GM18858 (cell line): Measurements from ENCODE around the gene DVL1.

Experiments
- ATAC-seq: cut with Tn5 transposase; IDR thresholded peaks from one replicate; pipeline ENCODE4 v1.9.1; 2021; ENCODE audit not compliant: unreplicated experiment

DVL1 gene

DNA sequence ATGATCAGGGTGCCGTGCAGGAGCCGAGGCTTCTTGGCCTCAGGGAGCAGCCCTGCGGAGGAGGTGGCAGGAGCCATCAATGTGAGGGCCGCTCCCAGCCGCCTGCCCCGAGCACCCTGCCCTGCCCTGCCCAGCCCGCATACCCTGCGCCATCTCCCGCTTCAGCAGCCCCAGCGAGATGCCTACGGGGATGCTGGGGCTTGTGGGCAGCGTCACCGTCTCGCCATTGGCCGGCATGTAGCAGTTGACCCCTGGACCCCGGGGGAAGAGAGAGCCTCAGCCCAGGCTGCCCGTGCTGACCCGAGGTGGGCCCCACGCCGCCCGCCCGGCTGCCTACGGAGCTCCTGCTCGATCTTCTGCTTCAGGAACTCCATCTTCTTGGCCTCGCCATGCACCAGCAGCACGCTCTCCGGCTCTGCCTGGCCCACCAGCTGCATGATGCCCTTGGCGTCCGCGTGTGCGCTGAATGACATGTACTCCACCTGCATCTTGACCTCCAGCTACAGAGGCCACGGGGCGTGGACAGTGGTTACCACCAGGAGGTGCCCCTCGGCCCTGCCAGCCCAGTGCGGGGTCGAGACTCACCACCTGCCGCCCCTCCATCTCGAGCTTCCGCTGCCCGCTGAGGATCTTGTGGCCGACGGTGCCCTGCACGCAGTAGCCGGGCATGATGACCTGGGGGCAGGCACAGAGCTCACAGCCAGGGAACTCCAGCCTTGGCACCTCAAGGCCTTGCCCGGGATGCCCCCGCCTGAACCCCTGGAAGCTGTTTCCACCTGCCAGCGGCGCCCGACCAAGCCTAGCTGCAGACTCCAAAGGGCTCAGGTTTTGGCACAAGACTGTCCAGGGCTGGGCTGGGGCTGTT, 36.5 kb downstream of the DVL1 start:
- ATAC-seq = no peak

DNA sequence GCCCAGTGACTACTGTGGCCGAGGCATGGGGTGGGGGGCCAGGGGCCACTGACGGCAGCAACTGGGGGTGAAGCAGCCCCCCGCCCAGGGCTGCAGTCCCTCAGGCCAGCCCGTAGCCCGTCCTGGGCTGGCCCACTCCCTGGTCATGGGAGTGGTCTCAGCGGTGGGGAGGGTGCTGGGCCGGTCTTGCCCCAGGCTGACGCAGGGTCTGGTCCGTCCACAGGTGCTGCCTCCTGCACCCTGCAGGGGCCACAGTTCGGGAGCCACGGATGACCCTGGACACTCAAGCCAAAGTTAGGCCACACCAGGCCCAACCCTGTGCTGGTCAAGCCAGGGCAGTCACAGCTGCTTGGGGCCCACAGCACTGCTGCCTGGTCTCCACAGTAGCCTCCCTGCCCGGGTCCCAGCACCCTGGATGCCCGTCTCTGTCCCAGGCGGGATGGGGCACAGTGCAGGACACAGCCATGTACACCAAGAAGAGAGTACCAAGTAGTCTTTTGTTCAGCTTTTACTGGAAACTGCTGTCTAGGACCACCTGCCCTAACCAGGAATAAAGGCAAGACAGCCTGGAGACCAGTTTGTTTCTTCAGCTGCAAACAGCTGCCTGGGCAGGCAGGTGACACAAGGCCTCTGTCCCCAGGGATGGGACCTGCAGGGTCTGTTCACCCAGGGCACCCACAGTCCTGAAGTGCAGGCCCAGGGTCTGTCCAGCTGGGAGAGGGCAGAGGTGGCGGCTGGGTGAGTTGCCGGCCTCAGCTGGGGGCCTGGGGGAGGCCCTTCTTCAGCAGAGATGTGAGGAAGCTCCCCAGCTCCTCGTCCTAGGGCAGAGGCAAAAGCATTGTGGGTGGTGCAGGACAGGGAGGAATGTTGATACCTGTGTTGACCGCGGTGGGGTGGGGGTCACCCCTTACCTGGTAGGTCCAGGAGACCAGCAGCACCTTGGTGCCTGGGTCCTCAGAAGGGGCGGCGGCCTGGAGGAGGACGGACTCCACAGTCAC, 37.8 kb downstream of the DVL1 start:
- ATAC-seq = no peak

DNA sequence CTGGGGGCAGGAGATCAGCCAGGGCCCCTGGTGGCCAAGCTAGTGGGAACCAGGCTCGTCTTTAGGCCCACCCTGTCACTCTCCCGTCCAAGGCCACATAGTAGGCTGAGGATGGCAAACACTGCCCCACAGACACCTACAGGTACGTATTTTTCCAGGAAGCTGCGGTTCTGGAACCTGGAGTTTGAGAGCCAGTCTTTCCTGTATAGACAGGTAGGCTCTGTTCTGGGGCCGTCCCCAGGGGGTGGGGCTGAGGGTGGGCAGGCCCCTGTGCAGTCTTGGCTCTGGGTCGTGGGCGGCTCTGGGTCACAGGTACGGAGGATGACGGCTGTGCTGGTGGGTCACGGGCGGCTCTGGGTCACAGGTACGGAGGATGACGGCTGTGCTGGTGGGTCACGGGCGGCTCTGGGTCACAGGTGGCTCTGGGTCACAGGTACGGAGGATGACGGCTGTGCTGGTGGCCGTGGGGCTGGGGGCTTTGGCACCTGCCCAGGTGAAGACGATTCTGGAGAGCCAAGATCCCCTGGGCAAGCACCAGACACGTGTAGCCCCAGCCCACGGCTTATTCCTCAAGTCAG, 38.7 kb downstream of the DVL1 start:
- ATAC-seq = no peak

DNA sequence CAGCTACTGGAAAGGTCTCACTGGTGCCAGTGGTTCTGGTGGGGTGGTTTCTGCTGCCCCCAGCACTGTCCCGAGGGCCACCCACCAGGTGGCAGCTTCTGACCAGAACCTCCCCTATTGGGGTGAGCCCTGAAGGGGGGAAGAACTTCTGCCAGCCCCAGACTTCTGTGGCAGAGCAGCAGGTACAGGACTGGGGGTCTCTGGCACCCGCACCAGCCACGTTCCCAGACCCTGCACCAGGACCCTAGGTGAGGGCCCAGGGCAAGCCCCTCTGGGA, 39.2 kb downstream of the DVL1 start:
- ATAC-seq = no peak

DNA sequence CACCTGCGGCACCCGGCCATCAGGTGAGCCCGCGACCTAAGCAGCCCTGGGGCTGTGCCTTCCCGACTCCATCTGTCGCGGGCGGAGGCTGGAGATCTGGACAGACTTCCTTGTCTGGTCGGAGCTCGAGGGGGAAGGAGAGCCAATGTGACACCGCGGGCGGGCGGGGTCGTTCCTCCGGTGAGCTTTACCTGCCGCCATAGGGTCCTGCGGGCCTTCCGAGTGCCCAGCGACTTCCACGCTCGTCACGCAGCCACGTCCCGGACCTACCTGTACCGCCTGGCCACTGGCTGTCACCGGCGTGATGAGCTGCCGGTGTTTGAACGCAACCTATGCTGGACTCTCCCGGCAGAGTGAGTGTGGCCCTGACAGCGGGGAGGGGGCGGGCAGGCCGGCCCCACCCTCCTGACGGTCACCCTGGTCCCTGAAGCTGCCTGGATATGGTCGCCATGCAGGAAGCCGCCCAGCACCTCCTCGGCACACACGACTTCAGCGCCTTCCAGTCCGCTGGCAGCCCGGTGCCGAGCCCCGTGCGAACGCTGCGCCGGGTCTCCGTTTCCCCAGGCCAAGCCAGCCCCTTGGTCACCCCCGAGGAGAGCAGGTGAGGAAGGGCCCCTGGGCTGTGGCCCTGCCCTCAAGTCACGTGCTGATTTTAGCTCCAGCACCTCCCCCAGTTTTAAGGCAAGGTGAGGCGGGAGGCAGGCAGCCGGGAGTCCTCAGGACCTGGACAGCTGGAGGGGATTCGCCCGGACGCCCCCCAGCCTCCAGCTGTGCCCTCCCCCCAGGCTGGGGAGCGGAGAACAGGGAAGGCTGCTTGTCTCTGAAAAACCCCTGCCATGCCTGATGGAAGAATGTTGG, 39.7 kb downstream of the DVL1 start:
- ATAC-seq = no peak

DNA sequence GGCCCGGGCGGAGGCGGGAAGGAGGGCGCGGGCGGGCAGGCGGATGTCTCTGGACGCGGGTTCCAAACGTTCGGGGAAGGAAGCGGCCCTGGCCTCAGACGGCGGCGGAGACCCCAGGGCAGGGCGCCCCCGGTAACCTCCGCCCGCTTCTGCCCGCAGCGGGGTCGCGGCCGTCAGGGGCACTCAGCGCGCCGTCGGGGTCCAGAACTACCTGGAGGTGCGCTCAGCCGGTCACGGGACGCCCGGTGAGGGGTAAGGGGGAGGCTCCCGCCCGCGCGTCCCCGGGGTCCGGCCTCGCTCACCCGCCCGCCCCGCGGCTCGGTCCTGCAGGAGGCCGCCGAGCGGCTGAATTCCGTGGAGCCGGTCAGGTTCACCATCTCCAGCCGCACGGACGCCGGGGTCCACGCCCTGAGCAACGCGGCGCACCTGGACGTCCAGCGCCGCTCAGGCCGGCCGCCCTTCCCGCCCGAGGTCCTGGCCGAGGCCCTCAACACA, 40.4 kb downstream of the DVL1 start:
- no peak for ATAC-seq

DNA sequence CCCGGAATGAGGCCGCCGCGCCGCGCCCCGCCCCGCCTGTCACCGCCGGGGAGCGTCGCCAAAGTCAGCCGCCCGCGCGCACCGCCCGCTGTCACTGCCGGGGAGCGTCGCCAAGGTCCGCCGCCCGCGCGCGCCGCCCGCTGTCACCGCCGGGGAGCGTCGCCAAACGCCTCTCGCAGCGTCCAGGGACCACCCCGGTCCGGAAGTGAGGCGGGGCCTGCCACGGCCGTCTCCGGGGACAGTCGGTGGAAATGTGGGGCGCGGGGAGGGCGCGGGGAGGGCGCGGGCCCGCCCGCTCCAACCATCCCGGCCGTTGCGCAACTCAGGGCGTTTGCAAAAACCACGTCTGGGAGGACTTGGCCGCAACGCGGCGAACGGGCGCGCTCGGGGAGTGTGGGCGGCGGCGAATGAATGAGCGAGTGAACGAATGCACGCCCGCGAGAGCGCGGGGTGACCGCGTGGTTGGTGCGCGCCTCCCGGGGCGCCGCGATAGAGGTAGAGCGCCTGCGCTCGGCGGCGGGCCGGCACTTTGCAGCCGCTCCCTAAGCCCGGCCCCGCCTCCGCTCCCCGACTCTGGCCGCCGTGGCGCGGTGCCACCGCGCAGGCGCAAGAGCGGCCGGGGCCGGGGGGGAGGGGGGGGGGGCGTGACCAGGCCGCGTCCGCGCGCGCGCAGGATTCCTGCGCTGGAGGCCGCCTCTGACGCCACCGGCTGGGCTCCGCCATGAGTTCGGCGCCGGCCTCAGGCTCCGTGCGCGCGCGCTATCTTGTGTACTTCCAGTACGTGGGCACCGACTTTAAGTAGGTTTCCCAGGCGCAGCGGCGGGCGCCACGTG, 41.1 kb downstream of the DVL1 start, which contains the start of the genes ACAP3 and PUSL1:
Gene ACAP3, minus strand, starts transcription at position 8 of the 833 bp plus-strand sequence. CDS start 115 bp downstream, outside the sequence.
Gene PUSL1, plus strand, starts transcription at position 675 of the 833 bp plus-strand sequence. Its CDS starts 47 bp downstream, at position 722.
- ATAC-seq = peak; percentile 36

DNA sequence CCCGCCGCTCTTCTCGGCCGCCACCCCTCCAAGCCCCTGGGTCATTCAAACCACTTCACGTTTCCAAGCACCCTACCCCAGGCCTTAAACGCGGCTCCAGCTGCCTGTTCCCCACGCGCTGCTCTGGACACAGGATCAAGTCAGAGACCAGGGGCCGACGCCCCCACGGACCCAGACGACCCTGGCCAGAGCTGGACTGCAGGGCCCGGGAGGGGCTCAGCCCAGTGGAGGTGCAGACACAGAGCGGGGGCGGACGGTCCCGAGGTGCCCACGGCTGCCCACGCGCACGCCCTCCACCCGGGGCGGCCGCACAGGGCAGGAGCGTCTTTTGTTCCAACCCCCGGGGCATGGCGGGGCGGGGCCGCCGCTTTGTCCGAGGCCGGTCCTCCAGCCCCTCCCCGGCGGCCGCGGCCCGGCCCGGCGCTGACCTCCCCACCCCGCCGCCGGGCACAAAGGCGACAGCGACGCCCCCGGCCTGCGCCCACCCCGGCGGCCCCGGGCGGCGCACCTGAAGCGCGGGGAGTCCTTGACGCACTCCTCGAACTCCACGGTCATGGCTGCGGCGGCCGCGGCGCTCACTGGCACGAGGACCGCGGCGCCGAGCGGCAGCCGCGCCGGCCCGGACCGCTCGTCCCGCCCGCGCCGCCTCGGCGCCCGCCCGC, 41.8 kb downstream of the DVL1 start:
- ATAC-seq = peak; percentile 13

DNA sequence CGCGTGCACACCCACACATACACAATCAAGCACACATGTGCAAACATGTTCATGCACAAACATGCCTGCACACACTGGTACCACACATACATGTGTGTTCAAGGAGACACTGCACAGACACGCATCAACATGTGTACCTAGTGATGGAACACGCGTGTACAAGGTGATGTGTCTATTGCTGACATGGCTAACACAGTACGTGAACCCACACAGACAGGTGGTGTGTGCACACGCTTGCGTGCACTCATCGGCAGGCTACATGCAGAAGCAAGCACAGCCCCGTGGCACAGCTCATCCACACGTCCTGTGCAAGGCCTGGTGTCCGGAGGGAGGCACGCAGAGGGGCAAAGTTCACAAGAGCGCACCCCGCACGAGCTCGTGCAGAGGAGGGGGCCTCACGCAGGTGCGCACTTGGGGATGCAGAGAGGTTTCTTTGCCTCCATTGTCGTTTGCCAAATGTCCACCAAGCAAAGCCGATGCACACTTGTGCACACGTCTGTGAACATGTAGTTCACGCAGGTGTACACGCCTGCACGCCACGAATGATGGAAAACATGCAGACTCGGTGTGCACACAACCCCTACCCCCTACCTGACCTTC, 42.5 kb downstream of the DVL1 start:
- no peak for ATAC-seq

DNA sequence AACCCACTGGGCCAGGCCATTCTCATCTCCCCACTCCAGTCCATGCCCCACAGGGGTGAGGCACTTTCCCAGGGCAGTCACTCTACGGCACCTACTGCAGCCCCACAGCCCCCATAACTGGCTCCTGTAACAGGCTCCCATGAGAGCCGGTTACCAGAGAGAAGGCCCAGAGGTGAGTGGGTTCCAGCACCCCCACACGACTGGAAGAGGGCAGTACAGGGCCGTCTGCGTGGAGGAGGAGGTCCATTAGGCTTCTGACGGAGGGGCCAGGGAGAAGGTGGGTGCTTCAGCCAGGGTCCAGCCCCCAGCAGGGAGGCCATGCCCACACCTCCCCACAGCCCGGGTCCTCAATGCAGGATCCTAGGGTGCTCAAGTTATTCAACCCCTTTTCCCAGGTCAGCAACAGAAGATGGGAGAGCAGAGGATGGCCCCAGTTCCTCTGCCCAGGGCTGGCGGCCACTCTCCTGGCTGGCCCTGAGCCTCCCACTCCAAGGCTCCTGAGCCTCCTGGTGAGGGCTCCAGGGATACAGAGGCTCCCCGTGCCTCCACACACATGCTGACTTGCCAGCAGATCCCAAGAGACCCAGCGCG, 43.1 kb downstream of the DVL1 start:
- no peak for ATAC-seq

DNA sequence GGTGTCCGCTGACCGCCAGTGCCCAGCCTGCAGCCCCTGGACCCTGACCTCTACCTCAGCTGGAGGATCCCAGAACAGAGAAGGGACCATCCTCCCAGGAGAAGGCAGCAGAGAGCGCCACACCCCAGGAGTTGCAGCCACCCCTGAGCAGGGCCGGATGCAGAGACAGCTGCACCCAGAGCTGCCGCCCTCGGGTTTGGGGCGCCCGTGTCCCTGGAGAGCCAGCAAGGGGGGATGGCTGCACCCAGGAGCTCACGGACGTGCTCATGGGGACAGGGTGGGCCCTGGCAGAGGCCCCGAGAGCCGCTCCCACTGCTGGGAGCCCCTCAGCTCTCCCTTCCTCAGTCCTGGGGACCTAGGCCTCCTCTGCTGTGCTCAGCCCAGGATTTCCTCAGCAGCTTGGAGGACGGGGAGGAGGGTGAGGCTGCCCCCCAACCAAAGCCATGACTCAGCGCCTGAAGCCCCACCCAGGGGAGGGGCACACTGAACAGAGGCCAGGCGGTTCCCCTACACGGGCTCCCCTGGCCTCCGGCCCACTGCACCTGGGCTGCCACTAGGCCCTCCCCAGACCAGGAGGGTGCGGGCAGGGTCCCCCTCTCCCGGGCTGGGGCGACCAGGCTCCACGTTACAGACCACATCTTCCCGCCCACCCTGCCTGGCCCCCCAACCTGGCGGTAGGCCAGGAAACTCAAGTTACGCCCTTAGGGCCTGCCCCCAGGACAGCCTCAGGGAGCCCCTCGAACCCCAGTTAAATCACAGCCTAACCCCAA, 43.7 kb downstream of the DVL1 start:
- ATAC-seq = no peak

DNA sequence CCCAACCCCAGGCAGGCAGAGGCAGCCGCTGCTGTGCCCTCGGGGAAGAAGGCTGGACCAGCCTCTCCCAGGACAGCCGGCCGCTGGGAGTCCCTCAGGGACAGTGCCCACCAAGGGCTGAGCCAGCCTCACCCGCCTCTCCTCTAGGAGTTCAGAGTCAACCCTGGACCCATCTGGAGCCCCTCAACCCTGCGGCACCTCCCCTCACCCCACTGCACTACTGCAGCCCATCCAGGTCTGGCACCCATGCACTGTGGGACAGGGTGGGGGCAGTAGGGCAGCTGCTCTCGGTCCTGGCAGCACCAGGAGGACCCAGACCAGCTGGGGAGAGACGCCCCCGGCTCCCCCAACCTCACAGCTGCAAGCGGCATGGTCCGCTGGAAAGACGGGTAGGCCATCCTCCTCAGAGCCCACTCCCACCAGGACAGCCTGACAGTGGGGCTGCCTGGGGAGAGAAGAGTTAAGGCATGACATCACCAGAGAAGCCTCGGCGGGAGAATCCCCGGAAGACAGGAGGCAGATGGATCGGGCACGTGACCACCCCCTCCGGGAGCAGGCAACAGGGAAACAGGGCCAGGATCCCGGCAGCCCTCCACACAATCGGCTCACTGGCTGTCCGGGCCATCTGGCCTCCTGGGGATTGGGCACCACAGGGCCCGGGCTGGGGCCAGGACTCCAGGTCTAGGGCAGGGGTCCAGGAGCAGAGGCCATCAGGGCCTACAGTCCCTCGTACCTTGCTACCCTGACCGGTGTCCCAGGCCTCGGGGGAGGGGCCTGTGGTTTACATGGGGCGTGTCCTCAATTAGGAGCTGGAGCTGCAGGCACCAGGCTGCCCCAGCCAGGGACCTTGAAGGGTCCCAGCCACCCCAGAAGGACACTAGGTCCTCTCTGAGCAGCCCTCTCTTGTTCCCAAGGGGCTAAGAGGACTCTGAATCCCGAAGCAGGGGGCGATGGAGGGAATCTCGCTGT, 44.6 kb downstream of the DVL1 start:
- ATAC-seq = no peak

DNA sequence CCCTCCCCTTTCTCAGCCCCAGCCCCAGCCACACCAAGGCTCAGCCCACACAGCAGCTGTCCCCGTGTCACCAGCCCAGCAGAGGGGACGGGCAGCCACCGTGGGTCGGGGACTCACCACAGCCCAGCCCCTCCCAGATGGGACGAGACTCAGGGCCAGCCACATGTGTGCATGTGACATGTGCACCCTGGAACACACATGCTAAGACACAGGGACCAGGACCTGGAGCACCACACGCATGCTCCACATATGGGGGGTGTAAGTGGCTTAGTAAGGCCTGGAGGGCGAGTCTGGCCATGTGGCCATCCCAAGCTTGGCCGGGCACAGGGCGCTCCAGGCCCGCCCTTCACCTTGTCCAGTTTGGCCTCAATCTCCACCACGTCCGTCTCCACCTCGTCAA, 45.5 kb downstream of the DVL1 start:
- ATAC-seq = no peak

DNA sequence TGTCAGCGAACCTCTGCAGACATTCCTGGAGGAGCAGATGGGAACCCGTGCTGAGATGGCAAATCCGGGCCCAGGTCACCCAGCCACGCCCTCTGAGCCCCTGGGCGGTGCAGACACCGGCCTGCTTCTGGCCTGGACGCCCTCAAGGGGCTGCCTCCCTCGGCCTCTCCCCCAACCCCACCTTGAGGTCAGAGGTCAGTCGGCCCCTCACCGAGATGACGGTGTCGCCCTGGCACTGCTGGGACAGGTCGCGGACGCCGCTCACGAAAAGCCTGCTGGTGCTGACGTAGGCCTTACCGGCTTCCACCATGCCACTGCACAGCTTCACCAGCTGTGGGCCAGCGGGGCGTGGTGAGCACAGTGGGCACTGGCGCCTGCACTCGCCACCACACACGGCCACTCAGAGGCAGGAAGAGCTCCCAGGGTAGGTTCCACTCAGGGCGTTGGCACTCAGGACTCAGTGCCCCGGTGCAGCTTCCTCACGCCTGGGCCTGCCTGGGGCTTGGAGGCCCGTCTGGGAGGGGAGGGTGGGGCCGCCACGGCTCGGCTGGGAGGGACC, 46.2 kb downstream of the DVL1 start:
- no peak for ATAC-seq

DNA sequence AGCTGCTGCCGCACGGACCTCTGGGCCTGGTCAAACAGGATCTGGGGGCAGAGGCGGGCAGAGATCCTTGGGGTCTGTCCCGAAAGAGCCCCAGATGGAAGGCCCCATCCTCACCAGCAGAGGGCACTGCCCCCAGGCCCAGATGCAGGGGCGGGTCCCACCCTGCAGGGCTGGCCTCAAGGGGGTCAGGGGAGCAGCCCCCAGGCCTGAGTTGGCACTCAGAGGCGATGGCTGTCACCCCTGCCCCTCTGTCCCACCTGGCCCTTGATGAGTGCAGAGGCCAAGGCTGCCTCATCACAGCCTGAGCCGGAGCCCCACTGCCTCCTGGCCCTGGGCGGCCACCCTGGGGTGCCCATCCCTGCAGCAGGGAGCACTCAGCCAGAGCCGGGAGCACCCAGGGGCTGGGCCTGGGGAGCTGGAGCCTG, 47.2 kb downstream of the DVL1 start:
- no peak for ATAC-seq

DNA sequence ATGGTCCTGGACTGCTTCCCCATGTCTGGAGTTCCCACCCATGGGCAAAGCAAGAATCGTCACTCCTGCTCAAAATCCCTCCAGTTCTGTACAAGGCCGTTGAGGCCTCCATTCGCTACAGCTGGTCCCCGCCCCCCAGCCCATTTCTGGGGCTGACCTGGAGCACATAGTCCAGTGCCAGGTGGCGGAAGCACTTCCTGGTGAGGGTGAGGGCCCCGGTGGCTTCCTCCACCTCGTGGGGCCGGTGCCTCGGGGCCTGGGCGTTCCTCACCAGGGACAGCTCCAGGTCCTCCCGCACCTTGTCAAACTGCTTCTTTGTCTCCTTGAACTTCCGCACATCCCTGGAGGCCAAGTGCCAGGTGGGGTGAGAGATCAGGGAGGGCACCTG, 48.9 kb downstream of the DVL1 start:
- no peak for ATAC-seq
